ENCODE data around the gene IRX2. TPM values are rescaled to one million over a fixed set of nuclear protein-coding genes. Genes with fewer than 3 reads are reported as not detected.
A peak's percentile ranks its signal among the peaks of the same experiment; 100 is the strongest.

IRX2 gene
- total and polyA plus RNA-seq, 8 donors: 32.4 to 72.0 (median 63.3) TPM

- no peak for ATAC-seq
- no peaks in the 10 kb centered on the region for H3K36me3 ChIP-seq
- peak overlapping the region; percentile 22 to 42 for H3K4me3 ChIP-seq
- no peaks in the 10 kb centered on the region for H3K9me3 ChIP-seq
- peak overlapping the region; percentile 31 to 75 for H3K27ac ChIP-seq
- intact Hi-C loops (cut with DNase I): no loop called here
- H3K27me3 ChIP-seq: peaks cover 84 to 98% of the 10 kb centered on the region in 2 donors
- H3K4me1 ChIP-seq: peaks cover 0 to 4% of the 10 kb centered on the region in 2 donors
- DNase-seq: no peak
- TF ChIP-seq CTCF (IDR thresholded peaks at IDR 0.05): no peak
These were observed 3.9 kb downstream of the IRX2 start for GRCh38 chr5:2747363-2748162.

- ATAC-seq (no peak), DNase-seq (no peak)
- H3K4me3 ChIP-seq: peak overlapping the region in 1 of 2 donors; percentile 42
- no peaks in the 10 kb centered on the region for H3K9me3 ChIP-seq
- H3K27me3 ChIP-seq: peaks cover 86 to 98% of the 10 kb centered on the region in 2 donors
- no peaks in the 10 kb centered on the region for H3K36me3 ChIP-seq
- TF ChIP-seq CTCF (IDR thresholded peaks at IDR 0.05): no peak
- intact Hi-C loops (cut with DNase I): no loop called here
- H3K4me1 ChIP-seq: peaks cover 0 to 4% of the 10 kb centered on the region in 2 donors
- H3K27ac ChIP-seq: peak overlapping the region in 1 of 2 donors; percentile 75
These were observed 4.9 kb downstream of the IRX2 start for GRCh38 chr5:2746561-2747032.

GRCh38 chr5:2744485-2744884 is 7.0 kb downstream of the IRX2 start:
- peaks cover 0 to under 1% of the 10 kb centered on the region in 2 donors for H3K4me1 ChIP-seq
- no peak for TF ChIP-seq CTCF (IDR thresholded peaks at IDR 0.05)
- peak overlapping the region; percentile 43 to 51 for H3K27ac ChIP-seq
- peaks cover 90 to 99% of the 10 kb centered on the region in 2 donors for H3K27me3 ChIP-seq
- ATAC-seq: no peak
- H3K9me3 ChIP-seq: no peaks in the 10 kb centered on the region
- intact Hi-C loops (cut with DNase I): no loop called here
- H3K4me3 ChIP-seq: no peak overlapping the region
- no peak for DNase-seq
- H3K36me3 ChIP-seq: no peaks in the 10 kb centered on the region

- H3K9me3 ChIP-seq: no peaks in the 10 kb centered on the region
- H3K27me3 ChIP-seq: peaks cover 90 to 99% of the 10 kb centered on the region in 2 donors
- no peaks in the 10 kb centered on the region for H3K36me3 ChIP-seq
- DNase-seq (peak in 1 of 4 donors; percentile 51), ATAC-seq (no peak)
- peak overlapping the region; percentile 10 to 83 for H3K27ac ChIP-seq
- TF ChIP-seq CTCF (IDR thresholded peaks at IDR 0.05): no peak
- peaks cover 0 to 10% of the 10 kb centered on the region in 2 donors for H3K4me1 ChIP-seq
- H3K4me3 ChIP-seq: no peak overlapping the region
- intact Hi-C loops (cut with DNase I): no loop called here
These were observed 8.4 kb downstream of the IRX2 start for GRCh38 chr5:2742921-2743679.

GRCh38 chr5:2741956-2742355 is 9.5 kb downstream of the IRX2 start:
- peaks cover 82 to 99% of the 10 kb centered on the region in 2 donors for H3K27me3 ChIP-seq
- ATAC-seq (no peak), DNase-seq (no peak)
- intact Hi-C loops (cut with DNase I): no loop called here
- H3K9me3 ChIP-seq: no peaks in the 10 kb centered on the region
- TF ChIP-seq CTCF (IDR thresholded peaks at IDR 0.05): no peak
- H3K4me1 ChIP-seq: peaks cover 0 to 10% of the 10 kb centered on the region in 2 donors
- peak overlapping the region in 1 of 2 donors; percentile 83 for H3K27ac ChIP-seq
- no peak overlapping the region for H3K4me3 ChIP-seq
- no peaks in the 10 kb centered on the region for H3K36me3 ChIP-seq
